ENCODE data around the gene B3GLCT.

B3GLCT gene

GRCh38 chr13:31223640-31224039, 23.9 kb downstream of the B3GLCT start:
- DNase-seq (ENCODE audit: low read depth in 2 of 2), result no peak

- no peak for DNase-seq (ENCODE audit: low read depth in 2 of 2)
These were observed 24.4 kb downstream of the B3GLCT start for GRCh38 chr13:31224174-31224669.

- DNase-seq (ENCODE audit: low read depth in 2 of 2), result no peak
These were observed 25.3 kb downstream of the B3GLCT start for GRCh38 chr13:31224963-31225559.

GRCh38 chr13:31225998-31226675, 26.4 kb downstream of the B3GLCT start:
- no peak for DNase-seq (ENCODE audit: low read depth in 2 of 2)

- DNase-seq (ENCODE audit: low read depth in 2 of 2), result no peak
These were observed 27.3 kb downstream of the B3GLCT start for GRCh38 chr13:31227063-31227462.

- no peak for DNase-seq (ENCODE audit: low read depth in 2 of 2)
These were observed 28.1 kb downstream of the B3GLCT start for GRCh38 chr13:31227870-31228269.

- DNase-seq (ENCODE audit: low read depth in 2 of 2), result no peak
These were observed 35.0 kb downstream of the B3GLCT start for GRCh38 chr13:31234729-31235128.

GRCh38 chr13:31236211-31236786, 36.5 kb downstream of the B3GLCT start:
- DNase-seq (ENCODE audit: low read depth in 2 of 2), result no peak

GRCh38 chr13:31240921-31241320, 41.1 kb downstream of the B3GLCT start:
- no peak for DNase-seq (ENCODE audit: low read depth in 2 of 2)

GRCh38 chr13:31242367-31242766, 42.6 kb downstream of the B3GLCT start:
- no peak for DNase-seq (ENCODE audit: low read depth in 2 of 2)

GRCh38 chr13:31242916-31243315, 43.1 kb downstream of the B3GLCT start:
- DNase-seq (ENCODE audit: low read depth in 2 of 2), result no peak

GRCh38 chr13:31245598-31246373, 46.0 kb downstream of the B3GLCT start:
- no peak for DNase-seq (ENCODE audit: low read depth in 2 of 2)

GRCh38 chr13:31246918-31247317, 47.1 kb downstream of the B3GLCT start:
- no peak for DNase-seq (ENCODE audit: low read depth in 2 of 2)

GRCh38 chr13:31248361-31248760, 48.6 kb downstream of the B3GLCT start:
- DNase-seq (ENCODE audit: low read depth in 2 of 2), result no peak

GRCh38 chr13:31248965-31249539, 49.3 kb downstream of the B3GLCT start:
- DNase-seq (ENCODE audit: low read depth in 2 of 2), result no peak

GRCh38 chr13:31250435-31250834, 50.7 kb downstream of the B3GLCT start:
- DNase-seq (ENCODE audit: low read depth in 2 of 2), result no peak

GRCh38 chr13:31261241-31261640, 61.5 kb downstream of the B3GLCT start:
- no peak for DNase-seq (ENCODE audit: low read depth in 2 of 2)

GRCh38 chr13:31263346-31263745, 63.6 kb downstream of the B3GLCT start:
- no peak for DNase-seq (ENCODE audit: low read depth in 2 of 2)

- DNase-seq (ENCODE audit: low read depth in 2 of 2), result no peak
These were observed 64.4 kb downstream of the B3GLCT start for GRCh38 chr13:31264151-31264550.

- no peak for DNase-seq (ENCODE audit: low read depth in 2 of 2)
These were observed 67.5 kb downstream of the B3GLCT start for GRCh38 chr13:31267126-31267784.

- DNase-seq (ENCODE audit: low read depth in 2 of 2), result no peak
These were observed 74.6 kb downstream of the B3GLCT start for GRCh38 chr13:31274390-31274789.
